ENCODE data around the gene DPP6. TPM values are rescaled to one million over a fixed set of nuclear protein-coding genes. Genes with fewer than 3 reads are reported as not detected.

The DPP6 gene
- total and polyA plus RNA-seq, 2 of the 8 experiments (the other 6 are each of a cell fraction or from before 2014, with no cell fraction given): 4.7 to 6.8 TPM

GRCh38 chr7:154653281-154653680, 601.1 kb downstream of the DPP6 start:
- FAIRE-seq (no peak), DNase-seq (ENCODE audit: low read depth in 1 of 2, low spot score in 2 of 2) (no peak)
- Histone ChIP-seq H4K8ac (ENCODE audit: extremely low read depth, insufficient read depth, low read length) (no peak overlapping the region), H3K79me2 (ENCODE audit: control insufficient read depth in 1 of 2, insufficient read depth in 2 of 2, low read length in 2 of 2) (no peaks in the 10 kb centered on the region), H3K4ac (replicated peaks; ENCODE audit: insufficient read length, low read depth, low read length) (no peak overlapping the region), H3K23ac (ENCODE audit: insufficient read length) (no peak overlapping the region), H2AK5ac (ENCODE audit: low read depth, low read length) (no peak overlapping the region), H4K5ac (ENCODE audit: insufficient read length, low read depth, low read length) (no peak overlapping the region), H3K27ac (ENCODE audit: low read depth, low read length) (no peak overlapping the region), H2BK5ac (ENCODE audit: low read depth, low read length) (no peak overlapping the region), H3K18ac (ENCODE audit: extremely low read depth, low read length) (no peak overlapping the region), H2BK12ac (ENCODE audit: low read depth, low read length) (no peak overlapping the region), H3K36me3 (ENCODE audit: control insufficient read depth in 2 of 4, insufficient read depth in 4 of 4, low read length in 3 of 4) (no peaks in the 10 kb centered on the region), H3K14ac (ENCODE audit: insufficient read length) (no peak overlapping the region), H2BK20ac (ENCODE audit: low read length) (no peak overlapping the region), H3K23me2 (ENCODE audit: low read depth, low read length) (no peaks in the 10 kb centered on the region), H2BK120ac (replicated peaks; ENCODE audit: low read depth, low read length) (no peak overlapping the region), H4K91ac (replicated peaks; ENCODE audit: insufficient read length, low read length) (no peak overlapping the region), H4K20me1 (replicated peaks in 1 of 2; ENCODE audit: control insufficient read depth in 1 of 2, insufficient read depth in 2 of 2, low read length in 2 of 2) (no peaks in the 10 kb centered on the region), H3K9ac (replicated peaks in 1 of 4; ENCODE audit: extremely low read depth in 1 of 4, low read depth in 3 of 4, low read length in 3 of 4) (no peak overlapping the region), H2AFZ (ENCODE audit: low read length) (no peak overlapping the region), H3K4me2 (ENCODE audit: insufficient read depth in 1 of 2, low read depth in 2 of 2, low read length in 2 of 2) (no peak overlapping the region), H3K4me1 (replicated peaks in 1 of 4; ENCODE audit: control insufficient read depth in 3 of 4, insufficient read depth in 4 of 4, low read length in 3 of 4) (no peaks in the 10 kb centered on the region), H3K27me3 (replicated peaks in 1 of 4; ENCODE audit: control insufficient read depth in 3 of 4, extremely low read depth in 1 of 4, insufficient read depth in 3 of 4, low read length in 3 of 4) (no peaks in the 10 kb centered on the region), H3K56ac (replicated peaks; ENCODE audit: insufficient read length, low read depth, low read length) (no peak overlapping the region), H2BK15ac (ENCODE audit: low read length) (no peak overlapping the region), H3K4me3 (ENCODE audit: extremely low read depth in 1 of 4, insufficient read depth in 2 of 4, low read depth in 3 of 4, low read length in 4 of 4) (no peak overlapping the region), H3K9me3 (ENCODE audit: insufficient read depth in 2 of 2, low read depth in 1 of 2, low read length in 1 of 2) (no peaks in the 10 kb centered on the region), H3K79me1 (ENCODE audit: low read depth, low read length) (no peaks in the 10 kb centered on the region)
- ChIA-PET CTCF (ENCODE audit: partially characterized antibody) (interaction anchor here (0.8 to 1.3 kb wide), 4 partner anchors 12 to 88 kb away, joined by 3 to 4 read pairs (median 3); no protein-coding TSS in a partner anchor), POLR2A (ENCODE audit: partially characterized antibody) (no interaction called here)
- WGBS, 2 experiments (ENCODE audit: extremely low coverage in 1 of 2, insufficient coverage in 1 of 2, insufficient read length in 1 of 2, insufficient replicate concordance in 2 of 2, low coverage in 1 of 2, low lambda C conversion rate in 2 of 2, missing lambda C conversion rate in 1 of 2): 92% methylated on average over 1 of the region's 1 CpG; no CpG with 5 or more reads in 1 of the 2 experiments
- TF ChIP-seq TBP (IDR thresholded peaks at IDR 0.05; ENCODE audit: low read depth, low read length) (no peak), RNF2 (IDR thresholded peaks at IDR 0.05; ENCODE audit: borderline replicate concordance, low read depth, low read length, missing control alignments, poor library complexity, severe bottlenecking) (no peak), TEAD4 (IDR thresholded peaks at IDR 0.05; ENCODE audit: low read depth, low read length) (no peak), MAX (IDR thresholded peaks at IDR 0.05) (no peak), SRF (IDR thresholded peaks at IDR 0.05; ENCODE audit: low read depth, low read length) (no peak), EZH2 (IDR thresholded peaks at IDR 0.05; ENCODE audit: low read depth, low read length, severe bottlenecking) (no peak), GTF2F1 (IDR thresholded peaks at IDR 0.05; ENCODE audit: borderline replicate concordance, low read depth, low read length) (no peak), FOSL1 (IDR thresholded peaks at IDR 0.05; ENCODE audit: insufficient read depth, low read depth, low read length) (no peak)
- TF ChIP-seq, protein P1, sequence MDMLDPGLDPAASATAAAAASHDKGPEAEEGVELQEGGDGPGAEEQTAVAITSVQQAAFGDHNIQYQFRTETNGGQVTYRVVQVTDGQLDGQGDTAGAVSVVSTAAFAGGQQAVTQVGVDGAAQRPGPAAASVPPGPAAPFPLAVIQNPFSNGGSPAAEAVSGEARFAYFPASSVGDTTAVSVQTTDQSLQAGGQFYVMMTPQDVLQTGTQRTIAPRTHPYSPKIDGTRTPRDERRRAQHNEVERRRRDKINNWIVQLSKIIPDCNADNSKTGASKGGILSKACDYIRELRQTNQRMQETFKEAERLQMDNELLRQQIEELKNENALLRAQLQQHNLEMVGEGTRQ (IDR thresholded peaks at IDR 0.05; ENCODE audit: low read length): no peak
- TF ChIP-seq, protein P2, sequence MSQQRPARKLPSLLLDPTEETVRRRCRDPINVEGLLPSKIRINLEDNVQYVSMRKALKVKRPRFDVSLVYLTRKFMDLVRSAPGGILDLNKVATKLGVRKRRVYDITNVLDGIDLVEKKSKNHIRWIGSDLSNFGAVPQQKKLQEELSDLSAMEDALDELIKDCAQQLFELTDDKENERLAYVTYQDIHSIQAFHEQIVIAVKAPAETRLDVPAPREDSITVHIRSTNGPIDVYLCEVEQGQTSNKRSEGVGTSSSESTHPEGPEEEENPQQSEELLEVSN (IDR thresholded peaks at IDR 0.05): no peak
